Fibroblast of pulmonary artery (primary cell): ENCODE measurements around the gene MBNL2.
A peak's percentile ranks its signal among the peaks of the same experiment; 100 is the strongest.
"Not testable (repeated sequence)": the region's sequence is repeated elsewhere in the genome, so short reads cannot be mapped to it uniquely, and the experiment has no call there.

Experiments
- DNase-seq: peaks from one replicate; pipeline ENCODE4 v3.0.0-alpha.2; 2010; ENCODE audit warnings: low read depth
- H3K4me3 ChIP-seq: replicated peaks from 2 replicates; pipeline ENCODE4 v1.5.1; 2011; ENCODE audit warnings: low read depth, mild to moderate bottlenecking, control low read depth, low read length, moderate library complexity
- TF ChIP-seq, protein P1 (sequence below): IDR thresholded peaks from 2 replicates; pipeline ENCODE4 v1.5.1; 2011; ENCODE audit warnings: mild to moderate bottlenecking, control low read depth, low read length, inconsistent platforms; ENCODE audit errors: missing control alignments

MBNL2 gene

DNA sequence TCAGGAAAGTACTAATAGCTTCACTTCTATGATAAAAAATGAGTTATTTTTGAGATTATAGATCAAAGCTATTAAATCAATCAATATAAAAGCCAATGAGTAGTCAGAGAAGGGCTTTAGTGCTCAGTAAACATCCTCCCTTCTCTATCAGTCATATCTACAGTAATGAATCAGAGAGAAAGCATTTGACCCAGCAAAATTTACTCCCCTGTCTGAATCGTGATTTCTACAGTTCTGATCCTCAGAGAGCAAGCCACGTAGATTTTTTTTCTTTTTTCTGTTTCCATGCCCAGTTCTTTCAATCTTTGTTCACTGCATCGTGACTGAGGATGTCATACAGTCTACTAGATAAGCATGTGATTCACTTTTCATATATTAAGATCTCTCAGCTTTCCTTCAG lies 16.2 kb upstream of the MBNL2 start:
- TF ChIP-seq, protein P1, sequence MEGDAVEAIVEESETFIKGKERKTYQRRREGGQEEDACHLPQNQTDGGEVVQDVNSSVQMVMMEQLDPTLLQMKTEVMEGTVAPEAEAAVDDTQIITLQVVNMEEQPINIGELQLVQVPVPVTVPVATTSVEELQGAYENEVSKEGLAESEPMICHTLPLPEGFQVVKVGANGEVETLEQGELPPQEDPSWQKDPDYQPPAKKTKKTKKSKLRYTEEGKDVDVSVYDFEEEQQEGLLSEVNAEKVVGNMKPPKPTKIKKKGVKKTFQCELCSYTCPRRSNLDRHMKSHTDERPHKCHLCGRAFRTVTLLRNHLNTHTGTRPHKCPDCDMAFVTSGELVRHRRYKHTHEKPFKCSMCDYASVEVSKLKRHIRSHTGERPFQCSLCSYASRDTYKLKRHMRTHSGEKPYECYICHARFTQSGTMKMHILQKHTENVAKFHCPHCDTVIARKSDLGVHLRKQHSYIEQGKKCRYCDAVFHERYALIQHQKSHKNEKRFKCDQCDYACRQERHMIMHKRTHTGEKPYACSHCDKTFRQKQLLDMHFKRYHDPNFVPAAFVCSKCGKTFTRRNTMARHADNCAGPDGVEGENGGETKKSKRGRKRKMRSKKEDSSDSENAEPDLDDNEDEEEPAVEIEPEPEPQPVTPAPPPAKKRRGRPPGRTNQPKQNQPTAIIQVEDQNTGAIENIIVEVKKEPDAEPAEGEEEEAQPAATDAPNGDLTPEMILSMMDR, result no peak
- DNase-seq, result peak; percentile 63
- H3K4me3 ChIP-seq, result no peak overlapping the region

- not testable (repeated sequence) for DNase-seq, H3K4me3 ChIP-seq
Observed at GRCh38 chr13:97207252-97207651, 14.9 kb upstream of the MBNL2 start.

- no peak overlapping the region for H3K4me3 ChIP-seq
- DNase-seq, result no peak
- TF ChIP-seq, protein P1, result no peak
Observed at GRCh38 chr13:97211300-97211699, 10.8 kb upstream of the MBNL2 start.

GRCh38 chr13:97212004-97212403 lies 10.1 kb upstream of the MBNL2 start:
- no peak overlapping the region for H3K4me3 ChIP-seq
- DNase-seq, result no peak
- TF ChIP-seq, protein P1, result no peak

DNA sequence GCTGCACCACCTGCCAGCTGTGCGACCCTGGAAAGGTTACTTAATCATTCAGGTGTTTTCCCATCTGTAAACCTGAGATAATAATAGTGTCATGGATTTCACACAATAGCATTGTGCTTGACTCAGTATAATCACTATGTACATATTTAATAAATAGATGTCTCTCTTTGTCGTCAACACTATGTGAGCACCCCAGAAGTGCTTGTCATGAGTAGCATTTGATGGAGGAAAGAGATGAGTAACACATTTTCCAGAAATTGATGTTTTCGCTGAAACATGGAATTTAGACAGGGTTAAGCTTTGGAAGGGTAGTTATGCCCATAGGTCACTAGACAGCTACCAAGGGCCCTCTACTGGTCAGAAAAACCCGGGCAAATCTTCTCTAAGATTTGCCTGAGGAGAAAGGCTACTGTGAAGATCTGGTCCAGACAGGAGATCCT lies 9.5 kb upstream of the MBNL2 start:
- peak; percentile 61 for DNase-seq
- TF ChIP-seq, protein P1, result peak; percentile 84
- H3K4me3 ChIP-seq, result no peak overlapping the region

GRCh38 chr13:97214921-97215320 lies 7.2 kb upstream of the MBNL2 start:
- no peak for DNase-seq
- TF ChIP-seq, protein P1, result no peak
- no peak overlapping the region for H3K4me3 ChIP-seq

DNA sequence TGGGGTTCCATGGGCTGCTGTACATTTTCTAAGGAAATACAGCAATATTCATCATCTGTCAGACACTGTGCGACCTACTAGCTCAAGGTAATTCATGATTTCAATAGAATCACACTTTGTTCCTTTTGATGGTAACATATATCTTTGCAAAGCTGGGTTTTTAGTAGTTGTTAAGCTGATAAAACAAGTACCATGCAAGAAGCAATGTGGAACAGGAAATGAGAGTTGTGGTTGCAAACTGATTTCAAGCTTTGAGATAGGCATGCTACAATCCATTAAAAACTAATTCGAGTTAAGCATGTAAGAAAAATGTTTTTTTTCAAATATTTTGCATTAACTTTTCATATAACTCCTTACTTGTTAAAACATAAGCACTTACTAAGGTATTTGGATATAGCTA lies 6.8 kb upstream of the MBNL2 start:
- DNase-seq, result no peak
- TF ChIP-seq, protein P1, result no peak
- no peak overlapping the region for H3K4me3 ChIP-seq

DNA sequence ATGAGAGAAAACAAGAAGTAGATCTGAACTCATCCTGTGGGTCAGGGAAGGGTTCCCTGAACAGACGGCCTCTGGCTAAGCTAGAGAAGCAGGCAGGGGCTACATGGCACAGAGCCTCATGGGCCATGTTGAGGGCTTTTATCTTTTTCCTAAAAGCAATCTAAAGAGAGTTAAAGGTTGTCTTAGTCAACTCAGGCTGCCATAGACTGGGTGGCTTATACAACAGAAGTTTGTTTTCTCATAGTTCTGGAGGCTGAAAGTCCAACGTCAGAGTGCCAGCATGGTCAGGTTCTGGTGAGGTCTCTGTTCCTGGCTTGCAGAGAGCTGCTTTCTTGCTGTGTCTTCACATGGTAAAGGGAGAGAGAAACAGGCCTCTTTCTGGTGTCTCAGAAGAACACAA lies 2.9 kb upstream of the MBNL2 start:
- TF ChIP-seq, protein P1, result no peak
- DNase-seq, result no peak
- no peak overlapping the region for H3K4me3 ChIP-seq
